Mesenchymal stem cell (in vitro differentiated cells and primary cell): ENCODE results near the gene WDR70.

Source experiments
- DNase-seq: peaks from one replicate; pipeline ENCODE4 v3.0.0-alpha.2; 2013
- H2AFZ ChIP-seq: one replicate; pipeline ENCODE4 v1.6.1; 2013; ENCODE audit warnings: low read depth, mild to moderate bottlenecking, control low read depth, inconsistent platforms, low read length, moderate library complexity
- H2AK5ac ChIP-seq: 2 replicates; pipeline ENCODE4 v1.6.1; 2013; ENCODE audit warnings: low read length, moderate library complexity, mild to moderate bottlenecking, inconsistent platforms; ENCODE audit not compliant: severe bottlenecking
- H2BK120ac ChIP-seq: one replicate; pipeline ENCODE4 v1.6.1; 2013; ENCODE audit warnings: low read depth, mild to moderate bottlenecking, inconsistent platforms, low read length, moderate library complexity
- H2BK12ac ChIP-seq, 2 experiments: one replicate each; pipeline ENCODE4 v1.6.1; 2013; ENCODE audit warnings: inconsistent platforms in 2 of 2, low read length in 2 of 2, mild to moderate bottlenecking in 2 of 2, moderate library complexity in 2 of 2, control low read depth in 1 of 2
- H2BK15ac ChIP-seq: one replicate; pipeline ENCODE4 v1.6.1; 2013; ENCODE audit warnings: mild to moderate bottlenecking, low read depth, inconsistent platforms; ENCODE audit not compliant: poor library complexity, severe bottlenecking
- H2BK5ac ChIP-seq: 2 replicates; pipeline ENCODE4 v1.6.1; 2013; ENCODE audit warnings: low read depth, mild to moderate bottlenecking, low read length, control low read depth, inconsistent platforms; ENCODE audit not compliant: poor library complexity, severe bottlenecking
- H3K14ac ChIP-seq, 2 experiments: one replicate each; pipeline ENCODE4 v1.6.1; 2013; ENCODE audit warnings: inconsistent platforms in 2 of 2, low read length in 2 of 2, control low read depth in 1 of 2, mild to moderate bottlenecking in 1 of 2, moderate library complexity in 1 of 2
- H3K18ac ChIP-seq, 2 experiments: one replicate each; pipeline ENCODE4 v1.6.1; 2013; ENCODE audit warnings: inconsistent platforms in 2 of 2, low read length in 2 of 2, control low read depth in 1 of 2, low read depth in 1 of 2, mild to moderate bottlenecking in 1 of 2
- H3K23ac ChIP-seq, 2 experiments: one replicate each; pipeline ENCODE4 v1.6.1; 2013; ENCODE audit warnings: inconsistent platforms in 2 of 2, low read length in 2 of 2, mild to moderate bottlenecking in 2 of 2, moderate library complexity in 2 of 2, control low read depth in 1 of 2
- H3K27ac ChIP-seq: 2 replicates; pipeline ENCODE4 v1.5.1; 2013; ENCODE audit warnings: mild to moderate bottlenecking, moderate library complexity, low read length, control low read depth, inconsistent platforms; ENCODE audit not compliant: poor library complexity, severe bottlenecking
- H3K27me3 ChIP-seq, 2 experiments: 2 replicates each; pipeline versions ENCODE4 v1.6.1 to v1.7.0; 2013; ENCODE audit warnings: low read length in 2 of 2, mild to moderate bottlenecking in 2 of 2, moderate library complexity in 2 of 2, control low read depth in 1 of 2, inconsistent platforms in 1 of 2; ENCODE audit not compliant: control insufficient read depth in 1 of 2, insufficient read depth in 1 of 2
- H3K36me3 ChIP-seq, 2 experiments: 2 replicates each; pipeline versions ENCODE4 v1.6.1 to v1.7.0; 2013; ENCODE audit warnings: low read length in 2 of 2, control low read depth in 1 of 2, inconsistent platforms in 1 of 2, low read depth in 1 of 2, mild to moderate bottlenecking in 1 of 2; ENCODE audit not compliant: insufficient read depth in 2 of 2, control insufficient read depth in 1 of 2
- H3K4ac ChIP-seq, 2 experiments: one replicate each; pipeline ENCODE4 v1.6.1; 2013; ENCODE audit warnings: inconsistent platforms in 2 of 2, low read length in 2 of 2, mild to moderate bottlenecking in 2 of 2, moderate library complexity in 2 of 2, control low read depth in 1 of 2, low read depth in 1 of 2
- H3K4me1 ChIP-seq: 2 replicates; pipeline ENCODE4 v1.6.1; 2013; ENCODE audit warnings: low read depth, low read length, control low read depth; ENCODE audit not compliant: control insufficient read depth, insufficient read depth
- H3K4me2 ChIP-seq: 2 replicates; pipeline ENCODE4 v1.6.1; 2013; ENCODE audit warnings: low read length, mild to moderate bottlenecking, inconsistent platforms; ENCODE audit not compliant: poor library complexity, severe bottlenecking
- H3K4me3 ChIP-seq, 2 experiments: 2 replicates each; pipeline versions ENCODE4 v1.5.1 to v1.7.0; 2013; ENCODE audit warnings: low read length in 2 of 2, mild to moderate bottlenecking in 2 of 2, control low read depth in 1 of 2, low read depth in 1 of 2; ENCODE audit not compliant: insufficient read depth in 1 of 2
- H3K79me1 ChIP-seq: replicated peaks from 2 replicates; pipeline ENCODE4 v1.6.1; 2013; ENCODE audit warnings: mild to moderate bottlenecking, control low read depth, low read length, inconsistent platforms; ENCODE audit not compliant: poor library complexity, severe bottlenecking
- H3K9ac ChIP-seq: 2 replicates; pipeline ENCODE4 v1.7.0; 2013; ENCODE audit warnings: mild to moderate bottlenecking, low read length, moderate library complexity
- H3K9me3 ChIP-seq: 2 replicates; pipeline ENCODE4 v1.7.0; 2013; ENCODE audit warnings: mild to moderate bottlenecking, low read length; ENCODE audit not compliant: control insufficient read depth
- H4K8ac ChIP-seq: one replicate; pipeline ENCODE4 v1.6.1; 2013; ENCODE audit warnings: inconsistent platforms, mild to moderate bottlenecking, low read length, moderate library complexity
- H4K91ac ChIP-seq: one replicate; pipeline ENCODE4 v1.6.1; 2013; ENCODE audit warnings: mild to moderate bottlenecking, low read length, inconsistent platforms
- WGBS: methylation state at CpG from one replicate; pipeline ENCODE4 v1.1.7; 2013; ENCODE audit warnings: mixed read lengths; 5-methylcytosine and 5-hydroxymethylcytosine counted together

The WDR70 gene

DNA sequence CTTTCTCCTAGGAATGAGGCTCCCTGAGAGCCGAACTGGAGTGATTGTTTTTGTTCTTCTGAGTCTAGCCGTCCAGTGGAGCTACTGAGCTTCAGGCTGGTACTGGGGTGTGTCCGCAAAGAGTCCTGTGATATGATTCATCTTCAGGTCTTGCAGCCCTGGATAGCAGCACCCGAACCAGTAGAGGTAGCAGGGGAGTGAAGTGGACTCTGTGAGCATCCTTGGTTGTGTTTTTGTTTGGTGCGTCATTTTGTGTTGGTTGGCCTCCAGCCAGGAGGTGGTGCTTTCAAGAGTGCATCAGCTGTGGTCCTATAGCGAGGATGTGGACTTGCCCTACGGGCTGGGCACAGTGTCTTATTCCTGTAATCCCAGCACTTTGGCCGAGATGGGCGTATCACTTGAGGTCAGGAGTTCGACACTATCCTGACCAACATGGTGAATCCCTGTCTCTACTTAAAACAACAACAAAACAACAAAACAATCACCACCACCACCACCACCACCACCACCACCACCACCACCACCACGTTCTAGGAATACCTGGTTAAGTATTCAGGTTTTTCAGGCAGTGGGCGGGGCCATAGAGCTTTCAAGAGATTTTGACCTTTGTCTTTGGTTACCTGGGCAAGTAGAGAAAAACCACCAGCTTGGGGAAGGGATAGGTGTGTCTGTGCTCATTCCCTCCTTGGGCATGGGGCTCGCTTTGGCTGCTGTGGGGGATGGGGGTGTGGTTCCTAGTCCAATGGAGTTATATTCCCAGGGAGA, 154.0 kb downstream of the WDR70 start:
- Histone ChIP-seq H2AK5ac (no peak overlapping the region), H3K4me1 (peaks cover 3% of the 10 kb centered on the region), H3K9me3 (no peaks in the 10 kb centered on the region), H2BK15ac (no peak overlapping the region), H3K27me3 (no peaks in the 10 kb centered on the region), H3K14ac (no peak overlapping the region), H3K18ac (no peak overlapping the region), H3K4ac (no peak overlapping the region), H4K8ac (no peak overlapping the region), H2BK5ac (no peak overlapping the region), H3K79me1 (no peaks in the 10 kb centered on the region), H2BK120ac (no peak overlapping the region), H3K36me3 (peaks cover 0 to 7% of the 10 kb centered on the region in 2 experiments), H3K4me2 (no peak overlapping the region), H3K4me3 (no peak overlapping the region), H2AFZ (no peak overlapping the region), H4K91ac (no peak overlapping the region), H3K27ac (peak overlapping the region; percentile 68), H3K9ac (no peak overlapping the region), H2BK12ac (no peak overlapping the region), H3K23ac (no peak overlapping the region)
- no peak for DNase-seq
- 90% methylated on average over 12 of the region's 13 CpGs for whole genome bisulfite sequencing

- Histone ChIP-seq H3K27ac (peak overlapping the region; percentile 68), H3K18ac (no peak overlapping the region), H3K36me3 (peaks cover 0 to 7% of the 10 kb centered on the region in 2 experiments), H2BK120ac (no peak overlapping the region), H3K4ac (no peak overlapping the region), H2BK5ac (no peak overlapping the region), H4K8ac (no peak overlapping the region), H3K4me3 (no peak overlapping the region), H3K4me2 (no peak overlapping the region), H2BK15ac (no peak overlapping the region), H4K91ac (no peak overlapping the region), H2AK5ac (no peak overlapping the region), H3K23ac (no peak overlapping the region), H3K9ac (no peak overlapping the region), H3K9me3 (no peaks in the 10 kb centered on the region), H3K14ac (no peak overlapping the region), H3K4me1 (peaks cover 3% of the 10 kb centered on the region), H2AFZ (no peak overlapping the region), H3K27me3 (no peaks in the 10 kb centered on the region), H2BK12ac (no peak overlapping the region), H3K79me1 (no peaks in the 10 kb centered on the region)
- no peak for DNase-seq
- WGBS = 97% methylated on average over 4 of the region's 6 CpGs
Observed at GRCh38 chr5:37533851-37534250, 154.7 kb downstream of the WDR70 start.

DNA sequence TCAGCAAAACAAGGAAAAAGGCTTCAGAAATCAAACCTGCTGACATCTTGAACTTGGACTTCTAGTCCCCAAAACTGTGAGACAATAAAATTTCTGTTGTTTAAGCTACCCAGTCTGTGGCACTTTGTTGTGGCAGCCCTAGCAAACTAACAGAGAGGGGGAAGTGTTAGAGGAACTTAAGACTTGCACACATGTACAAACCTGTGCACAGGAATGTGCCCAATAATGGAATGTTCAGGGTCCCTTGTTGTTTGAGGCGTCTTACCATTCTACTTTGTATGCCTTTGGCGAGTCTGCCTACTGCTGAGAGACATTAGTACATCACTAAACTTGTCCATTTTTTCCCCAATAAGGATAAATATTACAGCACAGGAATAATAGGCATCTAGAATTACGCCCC, 160.3 kb downstream of the WDR70 start:
- H2BK120ac ChIP-seq = no peak overlapping the region
- no peak overlapping the region for H2BK15ac ChIP-seq
- no peaks in the 10 kb centered on the region for H3K4me1 ChIP-seq
- no peaks in the 10 kb centered on the region for H3K36me3 ChIP-seq
- H2BK5ac ChIP-seq = no peak overlapping the region
- no peak overlapping the region for H3K9ac ChIP-seq
- H3K23ac ChIP-seq = no peak overlapping the region
- DNase-seq = no peak
- H3K79me1 ChIP-seq = peaks cover 4% of the 10 kb centered on the region
- no peak overlapping the region for H2BK12ac ChIP-seq
- no peak overlapping the region for H2AFZ ChIP-seq
- no peak overlapping the region for H3K4me2 ChIP-seq
- H3K27ac ChIP-seq = no peak overlapping the region
- no peak overlapping the region for H4K8ac ChIP-seq
- H2AK5ac ChIP-seq = no peak overlapping the region
- no peak overlapping the region for H4K91ac ChIP-seq
- H3K4ac ChIP-seq = no peak overlapping the region
- H3K18ac ChIP-seq = no peak overlapping the region
- H3K4me3 ChIP-seq = no peak overlapping the region
- 100% methylated on average over 3 of the region's 3 CpGs for WGBS
- no peaks in the 10 kb centered on the region for H3K27me3 ChIP-seq
- no peak overlapping the region for H3K14ac ChIP-seq
- H3K9me3 ChIP-seq = no peaks in the 10 kb centered on the region

DNA sequence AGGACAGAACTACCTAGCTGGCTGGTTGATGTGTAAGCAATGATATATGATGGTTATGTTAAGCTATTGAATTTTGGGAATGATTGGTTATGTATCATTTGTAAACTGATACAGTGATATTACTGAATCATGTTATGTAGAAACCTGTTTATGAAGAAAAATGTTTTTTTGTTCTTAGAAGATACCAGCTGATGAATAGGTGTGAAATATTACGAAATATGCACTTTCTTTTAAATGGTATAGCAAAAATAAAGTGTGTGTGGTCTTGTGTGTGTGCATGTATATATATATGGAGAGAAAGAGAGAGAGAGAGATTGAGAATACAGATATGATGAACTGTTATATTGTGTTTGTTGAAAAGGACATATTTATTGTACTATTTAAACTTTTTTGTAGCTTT, 164.1 kb downstream of the WDR70 start:
- H3K23ac ChIP-seq = no peak overlapping the region
- no peak overlapping the region for H4K91ac ChIP-seq
- no peak overlapping the region for H3K9ac ChIP-seq
- WGBS = 51% methylated on average over 1 of the region's 1 CpG
- peaks cover 6% of the 10 kb centered on the region for H3K79me1 ChIP-seq
- no peak overlapping the region for H3K4ac ChIP-seq
- no peak overlapping the region for H2AK5ac ChIP-seq
- no peak overlapping the region for H3K4me2 ChIP-seq
- H2BK120ac ChIP-seq = no peak overlapping the region
- H2BK12ac ChIP-seq = no peak overlapping the region
- H3K9me3 ChIP-seq = no peaks in the 10 kb centered on the region
- no peak overlapping the region for H3K18ac ChIP-seq
- no peaks in the 10 kb centered on the region for H3K36me3 ChIP-seq
- no peaks in the 10 kb centered on the region for H3K27me3 ChIP-seq
- no peak overlapping the region for H4K8ac ChIP-seq
- no peak overlapping the region for H2BK15ac ChIP-seq
- no peak overlapping the region for H2AFZ ChIP-seq
- no peak overlapping the region for H3K4me3 ChIP-seq
- H2BK5ac ChIP-seq = no peak overlapping the region
- no peak for DNase-seq
- H3K27ac ChIP-seq = no peak overlapping the region
- no peak overlapping the region for H3K14ac ChIP-seq
- H3K4me1 ChIP-seq = no peaks in the 10 kb centered on the region
